GM19239 (cell line): Measurements from ENCODE around the gene ACO1.

Experiments used
- DNase-seq: peaks from one replicate; pipeline ENCODE4 v3.0.0; 2011; ENCODE audit warnings: low spot score; ENCODE audit not compliant: insufficient read length
- FAIRE-seq: peaks from 2 replicates; lab custom pipeline; 2011; peaks lifted over from hg19 to GRCh38; lab: Jason Lieb, UNC

The ACO1 gene

DNA sequence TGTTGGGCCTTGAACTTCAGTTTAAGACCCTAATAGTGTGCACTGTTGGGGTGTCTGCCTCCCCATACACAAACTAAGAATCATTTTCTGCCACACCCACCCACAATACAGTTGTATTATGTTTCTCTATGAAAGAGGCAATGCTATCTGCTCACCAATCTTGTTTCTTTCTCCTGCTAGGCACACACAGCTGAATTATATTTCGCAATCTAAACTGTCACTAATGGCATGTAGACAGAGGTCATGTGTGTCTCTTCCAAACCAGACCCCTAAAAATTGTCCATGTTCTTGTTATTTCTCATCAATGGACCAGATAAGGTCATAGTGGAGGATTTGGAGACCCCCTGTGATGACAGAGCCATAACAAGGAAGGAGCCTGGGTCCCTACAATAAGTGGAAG lies 84.3 kb downstream of the ACO1 start:
- FAIRE-seq (no peak), DNase-seq (no peak)

DNA sequence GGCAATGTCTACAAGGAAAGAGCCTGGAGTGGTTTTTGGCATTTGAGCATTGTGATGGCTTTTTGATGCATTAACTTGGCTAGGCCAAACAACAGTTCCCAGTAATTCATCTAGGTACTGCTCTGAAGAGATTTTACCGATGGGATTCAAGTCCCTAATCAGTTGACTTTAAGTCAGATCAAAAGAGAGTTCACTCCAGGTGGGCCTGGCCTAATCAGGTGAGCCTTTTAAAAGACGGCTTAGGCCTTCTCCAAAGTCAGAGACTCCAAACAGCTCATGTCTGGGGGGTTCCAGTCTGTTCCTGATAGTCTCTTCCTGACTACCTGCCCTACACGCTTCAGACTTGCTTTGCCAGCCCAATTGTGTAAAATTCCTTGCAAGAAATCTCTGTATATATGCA lies 87.9 kb downstream of the ACO1 start:
- DNase-seq (no peak), FAIRE-seq (no peak)

DNA sequence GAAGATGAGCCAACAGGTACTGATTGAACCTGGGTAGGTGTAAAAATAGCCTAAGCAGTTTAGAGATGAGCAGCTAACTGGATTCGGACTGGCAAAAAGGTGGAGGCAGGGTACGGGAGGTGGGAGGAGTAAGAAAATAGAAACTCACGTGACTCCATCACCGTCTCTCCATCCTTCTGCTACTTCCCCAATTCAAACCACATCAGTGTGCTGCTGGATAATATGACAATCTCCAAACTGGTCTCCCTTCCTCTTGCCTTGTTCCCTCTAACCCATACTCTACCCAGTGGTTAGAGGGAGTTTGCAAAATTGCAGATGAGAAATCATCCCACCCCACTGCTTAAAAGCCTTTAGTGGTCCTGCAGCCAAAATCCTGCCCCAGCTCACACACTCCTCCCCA lies 98.9 kb downstream of the ACO1 start:
- FAIRE-seq (no peak), DNase-seq (no peak)

DNA sequence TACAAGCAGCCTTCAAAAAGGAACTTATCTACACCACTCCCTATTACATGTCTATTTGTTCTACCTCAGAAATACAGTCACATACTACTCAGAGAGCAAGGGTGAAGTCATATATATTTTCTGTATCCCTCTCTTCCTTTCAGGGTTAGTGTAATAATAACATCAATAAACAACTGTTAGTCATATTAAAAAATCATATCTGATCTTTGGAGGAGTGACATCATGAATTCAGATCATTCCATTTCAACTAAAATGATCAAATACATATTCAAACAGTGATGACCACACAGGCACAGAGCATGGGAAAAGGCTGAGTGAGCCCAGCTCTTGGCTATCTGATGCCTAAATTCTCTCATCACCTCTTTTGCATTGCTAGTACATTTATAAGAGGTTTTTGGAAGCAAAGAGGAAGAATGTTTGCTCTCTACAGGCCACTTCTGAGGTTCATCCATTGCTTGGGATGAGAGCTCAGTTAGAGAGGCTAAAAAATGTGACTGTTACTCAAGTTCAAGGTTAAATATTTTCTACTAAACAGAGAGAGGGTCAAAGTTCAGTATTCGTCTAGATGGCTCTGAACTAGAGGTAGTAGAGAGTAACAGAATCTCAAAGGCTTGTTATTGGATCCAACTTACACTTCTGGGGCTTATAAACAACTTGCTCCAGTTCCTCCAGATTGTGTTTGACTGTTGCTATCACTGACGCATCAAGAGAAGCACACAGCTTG lies 102.6 kb downstream of the ACO1 start:
- FAIRE-seq (no peak), DNase-seq (no peak)

DNA sequence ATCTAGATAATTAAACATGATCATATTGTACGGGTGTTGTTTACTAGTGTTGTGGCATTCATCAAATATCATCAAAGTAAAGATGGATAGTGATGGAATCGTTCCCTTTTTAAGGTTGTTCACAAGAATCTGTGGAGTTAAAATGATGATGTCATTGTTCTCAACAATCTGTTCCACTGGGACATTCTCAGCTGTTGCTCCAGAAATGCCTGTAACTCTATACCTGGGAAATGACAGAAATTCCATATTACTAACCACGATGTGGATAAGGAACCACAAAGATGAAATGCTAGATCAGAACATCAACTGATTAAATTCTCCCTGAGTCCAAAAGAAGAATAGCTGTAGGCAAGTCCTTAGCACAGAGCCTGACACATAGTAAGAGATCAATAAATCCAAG lies 103.5 kb downstream of the ACO1 start:
- no peak for DNase-seq
- FAIRE-seq = no peak

DNA sequence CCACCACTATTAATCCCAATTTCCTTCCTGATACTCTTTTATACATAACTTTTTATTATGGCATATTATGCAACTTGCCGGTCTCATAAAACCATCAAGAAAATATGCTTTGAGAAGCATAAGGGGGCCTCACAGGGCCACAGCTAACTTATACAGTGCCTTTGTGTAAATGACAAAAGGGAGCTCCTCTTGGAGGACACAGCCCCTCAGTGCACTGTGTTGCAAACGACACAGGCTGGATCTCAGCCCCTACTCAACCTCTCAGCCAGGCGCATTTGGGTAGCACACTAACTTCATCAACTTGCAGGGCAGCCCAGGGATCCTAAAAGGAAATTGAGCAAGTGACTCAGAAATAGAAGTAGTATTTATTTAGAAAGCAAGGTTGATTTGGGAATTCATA lies 106.2 kb downstream of the ACO1 start:
- DNase-seq = no peak
- no peak for FAIRE-seq

DNA sequence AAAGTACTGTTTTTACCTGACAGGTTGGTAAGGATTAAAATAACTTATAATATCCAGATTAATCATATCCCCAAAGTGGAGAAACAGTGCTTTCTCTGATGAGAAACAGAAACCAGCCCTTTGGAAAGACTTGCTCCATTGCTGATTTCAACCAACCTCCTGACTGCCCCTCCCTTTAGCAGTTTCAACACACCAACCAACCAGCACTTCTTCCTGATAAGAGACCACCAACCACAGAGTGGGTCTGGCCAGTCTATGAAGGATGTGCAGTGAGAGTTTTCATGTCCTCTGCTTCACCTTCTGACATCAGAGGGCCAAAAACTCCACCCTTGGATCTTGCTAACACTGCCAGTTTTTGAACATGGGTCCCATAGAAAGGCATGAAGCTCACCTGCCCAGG lies 113.5 kb downstream of the ACO1 start:
- FAIRE-seq (no peak), DNase-seq (no peak)

DNA sequence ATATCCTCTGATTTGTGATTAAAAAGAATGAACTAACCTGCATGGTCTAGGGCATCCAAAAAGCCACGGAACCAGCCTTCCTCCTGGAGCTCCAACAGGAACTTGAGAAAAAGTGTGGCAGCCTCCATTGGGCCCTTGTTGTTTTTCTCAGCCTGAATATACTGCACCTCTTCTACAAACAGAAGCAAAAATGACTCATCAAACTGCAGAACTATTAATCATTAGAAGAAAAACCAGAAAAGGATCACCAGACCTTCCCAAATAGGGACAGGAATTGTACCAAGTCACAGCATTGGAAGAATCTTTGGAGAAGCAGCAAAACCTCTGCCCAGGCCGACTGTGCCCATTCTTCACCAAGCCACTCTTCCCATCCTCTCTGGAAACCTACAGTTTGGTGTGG lies 116.3 kb downstream of the ACO1 start:
- FAIRE-seq = no peak
- no peak for DNase-seq

DNA sequence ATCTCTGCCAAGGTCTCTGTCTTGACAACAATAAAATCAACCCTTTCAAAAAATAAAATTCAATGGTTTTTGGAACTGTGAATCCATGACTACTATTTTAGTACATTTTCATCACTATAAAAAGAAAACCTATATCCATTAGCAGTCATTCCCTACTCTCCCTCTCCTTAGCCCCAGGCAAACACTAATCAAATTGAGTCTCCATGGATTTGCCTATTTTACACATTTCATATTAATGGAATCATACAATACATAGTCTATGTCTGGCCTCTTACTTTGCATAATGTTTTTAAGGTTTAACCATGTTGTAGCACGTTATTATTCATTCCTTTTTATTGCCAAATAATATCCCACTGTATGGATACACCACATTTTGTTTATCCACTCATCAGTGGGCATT lies 117.4 kb downstream of the ACO1 start:
- DNase-seq = no peak
- no peak for FAIRE-seq

DNA sequence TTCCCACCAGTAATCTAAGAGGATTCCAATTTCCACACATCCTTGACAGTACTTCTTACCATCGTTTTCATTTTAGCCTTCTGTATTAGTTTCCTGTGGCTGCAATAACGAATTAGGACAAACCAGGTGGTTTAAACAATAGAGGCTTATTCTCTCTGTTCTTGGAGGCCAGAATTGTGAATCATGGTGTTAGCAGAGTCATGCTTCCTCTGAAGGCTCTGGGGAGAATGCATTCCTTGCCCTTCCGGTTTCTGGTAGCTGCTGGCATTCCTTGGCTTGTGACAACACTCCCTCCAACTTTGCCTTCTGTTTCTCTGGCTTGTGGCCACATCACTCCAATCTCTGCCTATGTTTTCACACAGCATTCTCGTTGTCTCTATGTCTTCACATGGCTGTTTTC lies 118.0 kb downstream of the ACO1 start:
- FAIRE-seq (no peak), DNase-seq (no peak)

DNA sequence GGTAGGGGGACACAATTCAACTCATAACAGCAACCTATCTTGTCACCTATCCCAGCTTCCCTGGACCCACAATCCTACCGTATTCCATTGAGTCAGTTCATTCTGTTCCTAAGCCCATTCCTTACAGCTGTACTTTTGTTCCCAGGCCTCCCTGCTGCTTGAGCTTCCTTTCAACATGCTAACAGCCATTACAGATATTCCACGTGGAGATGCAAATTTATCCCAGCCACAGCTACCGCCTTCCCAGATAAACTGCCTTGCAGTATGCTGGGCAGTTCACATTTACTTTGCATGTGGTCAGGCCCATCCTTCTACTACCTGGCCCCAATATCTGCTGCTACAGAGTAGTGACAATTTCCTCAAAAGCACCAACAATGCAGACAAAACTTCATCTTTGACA lies 118.6 kb downstream of the ACO1 start:
- DNase-seq (no peak), FAIRE-seq (no peak)
